Activated naive CD8-positive, alpha-beta T cell treated with anti-CD3 and anti-CD28 coated beads for 36 hours (primary cell): ENCODE data around the gene C22orf15. TPM values are rescaled to one million over a fixed set of nuclear protein-coding genes. Genes with fewer than 3 reads are reported as not detected.
"Not testable (repeated sequence)": the region's sequence is repeated elsewhere in the genome, so short reads cannot be mapped to it uniquely, and the experiment has no call there.

ENCODE experiments used
- DNase-seq: peaks from one replicate; pipeline ENCODE4 v3.0.0; 2021
- H3K27ac Mint-ChIP-seq: one replicate; pipeline ENCODE4 v1.8.0; 2022; ENCODE audit warnings: mild to moderate bottlenecking, moderate library complexity, mixed read lengths
- H3K27me3 Mint-ChIP-seq: one replicate; pipeline ENCODE4 v1.8.0; 2022; ENCODE audit warnings: mild to moderate bottlenecking, mixed read lengths
- H3K36me3 Mint-ChIP-seq: one replicate; pipeline ENCODE4 v1.8.0; 2021; ENCODE audit warnings: mild to moderate bottlenecking, mixed read lengths
- H3K4me1 Mint-ChIP-seq: one replicate; pipeline ENCODE4 v1.8.0; 2021; ENCODE audit warnings: mixed read lengths
- H3K4me3 Mint-ChIP-seq: one replicate; pipeline ENCODE4 v1.8.0; 2022; ENCODE audit warnings: mild to moderate bottlenecking, moderate library complexity, mixed read lengths
- H3K9me3 Mint-ChIP-seq: one replicate; pipeline ENCODE4 v1.8.0; 2022; ENCODE audit warnings: mixed read lengths
- total RNA-seq, 2 experiments: library from RNA; stranded (reverse); gene quantifications; one replicate each; pipeline ENCODE4 v1.2.3, GENCODE V29; 2021

Gene C22orf15
- under 1 TPM; 0.33 to 0.74 TPM for total RNA-seq

- Mint-ChIP-seq H3K36me3 (peaks cover 10% of the 10 kb centered on the region), H3K9me3 (no peaks in the 10 kb centered on the region), H3K4me3 (peak within 1 kb of the TSS; percentile 70), H3K4me1 (peaks cover 39% of the 10 kb centered on the region), H3K27me3 (no peaks in the 10 kb centered on the region), H3K27ac (peak within 1 kb of the TSS; percentile 81)
- DNase-seq = peak; percentile 32
These were observed at the start of gene C22orf15 for GRCh38 chr22:23762842-23763578. Gene C22orf15 (plus strand): TSS chr22:23762990. CDS start chr22:23763307, 317 bp downstream.

GRCh38 chr22:23713696-23714595, 48.8 kb upstream of the C22orf15 start:
- Mint-ChIP-seq H3K36me3 (peaks cover 34% of the 10 kb centered on the region), H3K4me3 (no peak overlapping the region), H3K27ac (no peak overlapping the region), H3K27me3 (no peaks in the 10 kb centered on the region), H3K4me1 (peaks cover 36% of the 10 kb centered on the region), H3K9me3 (no peaks in the 10 kb centered on the region)
- DNase-seq = no peak

GRCh38 chr22:23714596-23715578, 47.9 kb upstream of the C22orf15 start:
- Mint-ChIP-seq H3K27me3 (no peaks in the 10 kb centered on the region), H3K27ac (peak overlapping the region; percentile 63), H3K9me3 (no peaks in the 10 kb centered on the region), H3K4me3 (peak overlapping the region; percentile 78), H3K4me1 (peaks cover 28% of the 10 kb centered on the region), H3K36me3 (peaks cover 24% of the 10 kb centered on the region)
- DNase-seq = no peak

- Mint-ChIP-seq H3K27me3 (no peaks in the 10 kb centered on the region), H3K4me3 (peak overlapping the region; percentile 78), H3K27ac (no peak overlapping the region), H3K4me1 (peaks cover 20% of the 10 kb centered on the region), H3K9me3 (no peaks in the 10 kb centered on the region), H3K36me3 (peaks cover 17% of the 10 kb centered on the region)
- DNase-seq = no peak
These were observed 46.9 kb upstream of the C22orf15 start for GRCh38 chr22:23715806-23716375.

- DNase-seq = peak; percentile 85
- peak overlapping the region; percentile 78 for H3K4me3 Mint-ChIP-seq
- no peaks in the 10 kb centered on the region for H3K9me3 Mint-ChIP-seq
- no peaks in the 10 kb centered on the region for H3K27me3 Mint-ChIP-seq
- peak overlapping the region; percentile 83 for H3K27ac Mint-ChIP-seq
- H3K36me3 Mint-ChIP-seq = peaks cover 11% of the 10 kb centered on the region
- peaks cover 19% of the 10 kb centered on the region for H3K4me1 Mint-ChIP-seq
These were observed 45.7 kb upstream of the C22orf15 start for GRCh38 chr22:23716811-23717801.

- Mint-ChIP-seq H3K27me3 (no peaks in the 10 kb centered on the region), H3K4me3 (no peak overlapping the region), H3K36me3 (peaks cover 11% of the 10 kb centered on the region), H3K9me3 (no peaks in the 10 kb centered on the region), H3K4me1 (peaks cover 19% of the 10 kb centered on the region), H3K27ac (no peak overlapping the region)
- no peak for DNase-seq
These were observed 44.2 kb upstream of the C22orf15 start for GRCh38 chr22:23718371-23719165.

- H3K27ac Mint-ChIP-seq = no peak overlapping the region
- H3K27me3 Mint-ChIP-seq = no peaks in the 10 kb centered on the region
- no peak overlapping the region for H3K4me3 Mint-ChIP-seq
- H3K9me3 Mint-ChIP-seq = no peaks in the 10 kb centered on the region
- H3K36me3 Mint-ChIP-seq = no peaks in the 10 kb centered on the region
- DNase-seq = no peak
- peaks cover 6% of the 10 kb centered on the region for H3K4me1 Mint-ChIP-seq
These were observed 41.9 kb upstream of the C22orf15 start for GRCh38 chr22:23720855-23721254.

- no peaks in the 10 kb centered on the region for H3K9me3 Mint-ChIP-seq
- H3K4me3 Mint-ChIP-seq = no peak overlapping the region
- no peak overlapping the region for H3K27ac Mint-ChIP-seq
- peaks cover 4% of the 10 kb centered on the region for H3K4me1 Mint-ChIP-seq
- H3K27me3 Mint-ChIP-seq = no peaks in the 10 kb centered on the region
- DNase-seq = no peak
- no peaks in the 10 kb centered on the region for H3K36me3 Mint-ChIP-seq
These were observed 40.6 kb upstream of the C22orf15 start for GRCh38 chr22:23722160-23722559.

GRCh38 chr22:23722724-23723123, 40.1 kb upstream of the C22orf15 start:
- H3K36me3 Mint-ChIP-seq = no peaks in the 10 kb centered on the region
- H3K4me1 Mint-ChIP-seq = no peaks in the 10 kb centered on the region
- H3K9me3 Mint-ChIP-seq = no peaks in the 10 kb centered on the region
- H3K4me3 Mint-ChIP-seq = no peak overlapping the region
- H3K27ac Mint-ChIP-seq = no peak overlapping the region
- H3K27me3 Mint-ChIP-seq = no peaks in the 10 kb centered on the region
- no peak for DNase-seq

- not testable (repeated sequence) for H3K4me3 Mint-ChIP-seq, DNase-seq, H3K36me3 Mint-ChIP-seq, H3K27me3 Mint-ChIP-seq, H3K27ac Mint-ChIP-seq, H3K4me1 Mint-ChIP-seq, H3K9me3 Mint-ChIP-seq
These were observed 34.7 kb upstream of the C22orf15 start for GRCh38 chr22:23728108-23728507.

GRCh38 chr22:23737696-23738095, 25.1 kb upstream of the C22orf15 start:
- Mint-ChIP-seq H3K4me3 (no peak overlapping the region), H3K4me1 (peaks cover 1% of the 10 kb centered on the region), H3K9me3 (no peaks in the 10 kb centered on the region), H3K36me3 (no peaks in the 10 kb centered on the region), H3K27ac (no peak overlapping the region), H3K27me3 (no peaks in the 10 kb centered on the region)
- no peak for DNase-seq

- H3K4me1 Mint-ChIP-seq = peaks cover 1% of the 10 kb centered on the region
- H3K27me3 Mint-ChIP-seq = no peaks in the 10 kb centered on the region
- H3K36me3 Mint-ChIP-seq = peaks cover 29% of the 10 kb centered on the region
- peaks cover 10% of the 10 kb centered on the region for H3K9me3 Mint-ChIP-seq
- H3K4me3 Mint-ChIP-seq = no peak overlapping the region
- H3K27ac Mint-ChIP-seq = no peak overlapping the region
- no peak for DNase-seq
These were observed 20.1 kb upstream of the C22orf15 start for GRCh38 chr22:23742505-23743264.
